H1 (cell line): Measurements from ENCODE around the gene C2orf42. TPM values are rescaled to one million over a fixed set of nuclear protein-coding genes. Genes with fewer than 3 reads are reported as not detected.
A peak's percentile ranks its signal among the peaks of the same experiment; 100 is the strongest.

Experiments used
- CTCF ChIA-PET: fragments of 300-600 bp; sonication (Branson Sonifier 250); formaldehyde crosslinking; loops from one replicate; lab custom pipeline; 2021; ENCODE audit not compliant: partially characterized antibody; lab: Charles Lee
- POLR2A ChIA-PET: fragments of 300-600 bp; sonication (Branson Sonifier 250); formaldehyde crosslinking; loops from one replicate; lab custom pipeline; 2021; ENCODE audit warnings: inconsistent platforms; ENCODE audit not compliant: partially characterized antibody; lab: Charles Lee
- DNase-seq, 2 experiments: peaks; one replicate each; pipeline versions ENCODE4 v3.0.0 to v3.0.0-alpha.2; 2010 to 2022; ENCODE audit warnings: low spot score in 2 of 2, low read depth in 1 of 2, mixed read lengths in 1 of 2
- FAIRE-seq: peaks from 2 replicates; lab custom pipeline; 2011; peaks lifted over from hg19 to GRCh38; lab: Jason Lieb, UNC
- H2AFZ ChIP-seq: 2 replicates; pipeline ENCODE4 v1.8.1; 2012; ENCODE audit warnings: low read length, inconsistent platforms
- H2AK5ac ChIP-seq: 2 replicates; pipeline ENCODE4 v1.6.1; 2013; ENCODE audit warnings: low read depth, low read length
- H2BK120ac ChIP-seq: replicated peaks from 2 replicates; pipeline ENCODE3; 2013; ENCODE audit warnings: low read depth, low read length, inconsistent platforms
- H2BK12ac ChIP-seq: 2 replicates; pipeline ENCODE4 v1.6.1; 2013; ENCODE audit warnings: low read depth, low read length
- H2BK15ac ChIP-seq: 2 replicates; pipeline ENCODE4 v1.6.1; 2013; ENCODE audit warnings: low read length
- H2BK20ac ChIP-seq: 2 replicates; pipeline ENCODE4 v1.6.1; 2013; ENCODE audit warnings: low read length
- H2BK5ac ChIP-seq: 2 replicates; pipeline ENCODE4 v1.6.1; 2013; ENCODE audit warnings: low read depth, low read length
- H3K14ac ChIP-seq: 2 replicates; pipeline ENCODE4 v1.6.1; 2013; ENCODE audit warnings: inconsistent platforms; ENCODE audit not compliant: insufficient read length
- H3K18ac ChIP-seq: 2 replicates; pipeline ENCODE4 v1.6.1; 2013; ENCODE audit warnings: low read length; ENCODE audit errors: extremely low read depth
- H3K23ac ChIP-seq: 2 replicates; pipeline ENCODE4 v1.6.1; 2013; ENCODE audit warnings: inconsistent platforms; ENCODE audit not compliant: insufficient read length
- H3K23me2 ChIP-seq: 2 replicates; pipeline ENCODE4 v1.6.1; 2013; ENCODE audit warnings: low read depth, low read length
- H3K27ac ChIP-seq: 2 replicates; pipeline ENCODE4 v1.6.1; 2011; ENCODE audit warnings: low read depth, low read length, inconsistent platforms
- H3K27me3 ChIP-seq, 4 experiments: replicated peaks in 1 of 4; 1 replicate in 1 of 4; 2 replicates in 3 of 4; pipeline versions ENCODE4 v1.6.1 to v1.8.1; 2011 to 2013; ENCODE audit warnings: low read length in 3 of 4, mild to moderate bottlenecking in 3 of 4, inconsistent platforms in 2 of 4, mixed read lengths in 2 of 4, moderate library complexity in 1 of 4; ENCODE audit not compliant: control insufficient read depth in 3 of 4, insufficient read depth in 3 of 4; ENCODE audit errors: extremely low read depth in 1 of 4
- H3K36me3 ChIP-seq, 4 experiments: 2 replicates each; pipeline versions ENCODE4 v1.6.1 to v1.8.1; 2011 to 2013; ENCODE audit warnings: mild to moderate bottlenecking in 4 of 4, low read length in 3 of 4, moderate library complexity in 2 of 4, control low read depth in 1 of 4, inconsistent platforms in 1 of 4; ENCODE audit not compliant: insufficient read depth in 4 of 4, control insufficient read depth in 2 of 4
- H3K4ac ChIP-seq: replicated peaks from 2 replicates; pipeline ENCODE3; 2013; ENCODE audit warnings: low read length, low read depth, mixed read lengths, inconsistent platforms; ENCODE audit not compliant: insufficient read length
- H3K4me1 ChIP-seq, 4 experiments: replicated peaks in 1 of 4; 1 replicate in 1 of 4; 2 replicates in 3 of 4; pipeline versions ENCODE4 v1.6.1 to v1.8.1; 2011 to 2013; ENCODE audit warnings: low read length in 3 of 4, inconsistent platforms in 2 of 4, mixed read lengths in 1 of 4; ENCODE audit not compliant: insufficient read depth in 4 of 4, control insufficient read depth in 3 of 4
- H3K4me2 ChIP-seq, 2 experiments: 2 replicates each; pipeline versions ENCODE4 v1.6.1 to v1.8.1; 2011 to 2013; ENCODE audit warnings: low read depth in 2 of 2, low read length in 2 of 2, control low read depth in 1 of 2, inconsistent platforms in 1 of 2, mild to moderate bottlenecking in 1 of 2; ENCODE audit not compliant: insufficient read depth in 1 of 2
- H3K4me3 ChIP-seq, 4 experiments: fragments of 200-600, 300-600 bp in 1 of 4; sonication (generic), shearing (Covaris generic), sonication (Bioruptor Twin) in 1 of 4; 2 replicates each; pipeline versions ENCODE4 v1.5.1 to v1.8.1; 2011 to 2016; ENCODE audit warnings: low read length in 4 of 4, low read depth in 3 of 4, control low read depth in 2 of 4, inconsistent platforms in 2 of 4, mild to moderate bottlenecking in 2 of 4, mixed read lengths in 1 of 4, moderate library complexity in 1 of 4; ENCODE audit not compliant: insufficient read depth in 2 of 4; ENCODE audit errors: extremely low read depth in 1 of 4
- H3K56ac ChIP-seq: replicated peaks from 2 replicates; pipeline ENCODE3; 2013; ENCODE audit warnings: low read depth, mild to moderate bottlenecking, mixed read lengths, low read length, inconsistent platforms; ENCODE audit not compliant: insufficient read length
- H3K79me1 ChIP-seq: 2 replicates; pipeline ENCODE4 v1.6.1; 2013; ENCODE audit warnings: low read depth, low read length, control low read depth
- H3K79me2 ChIP-seq, 2 experiments: 2 replicates each; pipeline versions ENCODE4 v1.6.1 to v1.8.1; 2012 to 2013; ENCODE audit warnings: low read length in 2 of 2, mild to moderate bottlenecking in 2 of 2, inconsistent platforms in 1 of 2; ENCODE audit not compliant: insufficient read depth in 2 of 2, control insufficient read depth in 1 of 2
- H3K9ac ChIP-seq, 4 experiments: replicated peaks in 1 of 4; 1 replicate in 1 of 4; 2 replicates in 3 of 4; pipeline versions ENCODE4 v1.6.1 to v1.8.1; 2011 to 2013; ENCODE audit warnings: low read depth in 3 of 4, low read length in 3 of 4, control low read depth in 2 of 4, mild to moderate bottlenecking in 2 of 4, moderate library complexity in 2 of 4, inconsistent platforms in 1 of 4; ENCODE audit errors: extremely low read depth in 1 of 4
- H3K9me3 ChIP-seq, 2 experiments: 2 replicates each; pipeline versions ENCODE4 v1.6.1 to v1.8.1; 2012 to 2013; ENCODE audit warnings: mild to moderate bottlenecking in 2 of 2, moderate library complexity in 2 of 2, control low read depth in 1 of 2, inconsistent platforms in 1 of 2, low read depth in 1 of 2, low read length in 1 of 2, mixed read lengths in 1 of 2; ENCODE audit not compliant: insufficient read depth in 2 of 2
- H4K20me1 ChIP-seq, 2 experiments: replicated peaks in 1 of 2; 2 replicates each; pipeline versions ENCODE3 to v1.8.1; 2011 to 2013; ENCODE audit warnings: inconsistent platforms in 2 of 2, low read length in 2 of 2, mild to moderate bottlenecking in 1 of 2; ENCODE audit not compliant: insufficient read depth in 2 of 2, control insufficient read depth in 1 of 2
- H4K5ac ChIP-seq: 2 replicates; pipeline ENCODE4 v1.6.1; 2013; ENCODE audit warnings: low read length, low read depth, mixed read lengths, inconsistent platforms; ENCODE audit not compliant: insufficient read length
- H4K8ac ChIP-seq: 2 replicates; pipeline ENCODE4 v1.8.0; 2013; ENCODE audit warnings: mild to moderate bottlenecking, moderate library complexity, low read length, inconsistent platforms; ENCODE audit not compliant: insufficient read depth; ENCODE audit errors: extremely low read depth
- H4K91ac ChIP-seq: replicated peaks from 2 replicates; pipeline ENCODE3; 2013; ENCODE audit warnings: low read length, mixed read lengths, inconsistent platforms; ENCODE audit not compliant: insufficient read length
- CHD1 ChIP-seq: IDR thresholded peaks from 2 replicates; pipeline ENCODE4 v1.6.1; 2012; ENCODE audit warnings: low read depth, low read length, improper control_type of control experiment
- CTCF ChIP-seq, 3 experiments: IDR thresholded peaks; 1 replicate in 2 of 3; 2 replicates in 1 of 3; pipeline versions ENCODE4 v1.5.1 to v1.6.1; 2011; ENCODE audit warnings: low read length in 3 of 3, mild to moderate bottlenecking in 3 of 3, inconsistent platforms in 2 of 3, low read depth in 1 of 3, moderate library complexity in 1 of 3; ENCODE audit not compliant: insufficient read depth in 1 of 3; ENCODE audit errors: control extremely low read depth in 1 of 3
- MAFK ChIP-seq: IDR thresholded peaks from 2 replicates; pipeline ENCODE4 v1.6.1; 2012; ENCODE audit warnings: low read depth, mild to moderate bottlenecking, improper control_type of control experiment, low read length
- MAX ChIP-seq: IDR thresholded peaks from 2 replicates; pipeline ENCODE4 v1.6.1; 2012; ENCODE audit warnings: inconsistent platforms
- SP2 ChIP-seq: IDR thresholded peaks from 2 replicates; pipeline ENCODE4 v1.6.1; 2012; ENCODE audit warnings: mild to moderate bottlenecking, low read length, inconsistent platforms
- USF2 ChIP-seq: IDR thresholded peaks from 2 replicates; pipeline ENCODE4 v1.6.1; 2011; ENCODE audit warnings: low read length, improper control_type of control experiment
- ZNF274 ChIP-seq: IDR thresholded peaks from 2 replicates; pipeline ENCODE4 v1.7.0; 2012; ENCODE audit warnings: low read length, borderline replicate concordance; ENCODE audit errors: extremely low read depth
- WGBS, 2 experiments: shearing (Covaris generic) in 1 of 2; methylation state at CpG; one replicate each; pipeline versions ENCODE4 v1.1.6 to v1.1.7; 2013 to 2015; ENCODE audit warnings: low lambda C conversion rate in 2 of 2, mixed read lengths in 2 of 2, inconsistent platforms in 1 of 2, low coverage in 1 of 2, missing lambda C conversion rate in 1 of 2; ENCODE audit not compliant: insufficient replicate concordance in 2 of 2, insufficient coverage in 1 of 2, insufficient read length in 1 of 2; ENCODE audit errors: extremely low coverage in 1 of 2, missing lambda C conversion rate in 1 of 2; 5-methylcytosine and 5-hydroxymethylcytosine counted together
- polyA plus RNA-seq, 7 experiments: library from polyadenylated mRNA; depleted of rRNA in 3 of 7; stranded (reverse) in 5 of 7; unstranded in 2 of 7; fragments of >200 nt in 5 of 7; fragments of 200-250 nt in 2 of 7; gene quantifications; 1 replicate in 5 of 7; 2 replicates in 1 of 7; 4 replicates in 1 of 7; pipeline versions ENCODE4 v1.2.1 to v1.2.3, GENCODE V29; 2011 to 2013; ENCODE audit warnings: missing spikeins in 2 of 7, mixed read lengths in 2 of 7
- total RNA-seq: library from RNA; stranded (reverse); fragmentation: NEBNext Ultra II Directional; extraction: Animal tissue kit (Norgen Biotek cat#: 25700); gene quantifications from 2 replicates; pipeline ENCODE4 v1.2.1, GENCODE V29; 2021

C2orf42 gene
- total and polyA plus RNA-seq, 2 of the 8 experiments (the other 6 are each of a cell fraction or from before 2014, with no cell fraction given), result 3.9 to 10.7 TPM

GRCh38 chr2:70133491-70134322, 57.1 kb downstream of the C2orf42 start:
- H3K79me2 ChIP-seq, result no peaks in the 10 kb centered on the region
- CTCF ChIA-PET, result interaction anchor here (0.6 to 1.3 kb wide), 4 partner anchors 17 to 63 kb away, joined by 3 to 5 read pairs (median 3); no protein-coding TSS in a partner anchor
- DNase-seq (no peak), FAIRE-seq (no peak)
- no peak overlapping the region for H4K8ac ChIP-seq
- no peak overlapping the region for H3K9ac ChIP-seq
- no peaks in the 10 kb centered on the region for H3K27me3 ChIP-seq
- H3K23ac ChIP-seq, result no peak overlapping the region
- no peak overlapping the region for H3K27ac ChIP-seq
- 94% methylated on average over 10 of the region's 10 CpGs; no CpG with 5 or more reads in 1 of the 2 experiments for WGBS, 2 experiments
- no peak overlapping the region for H3K14ac ChIP-seq
- H3K4me3 ChIP-seq, result no peak overlapping the region
- no peaks in the 10 kb centered on the region for H3K36me3 ChIP-seq
- H3K4me2 ChIP-seq, result no peak overlapping the region
- H2BK120ac ChIP-seq, result no peak overlapping the region
- no peaks in the 10 kb centered on the region for H3K9me3 ChIP-seq
- no peaks in the 10 kb centered on the region for H3K79me1 ChIP-seq
- no peak overlapping the region for H2AFZ ChIP-seq
- no peak overlapping the region for H4K5ac ChIP-seq
- H3K56ac ChIP-seq, result no peak overlapping the region
- H2AK5ac ChIP-seq, result no peak overlapping the region
- H4K20me1 ChIP-seq, result no peaks in the 10 kb centered on the region
- H2BK20ac ChIP-seq, result peak overlapping the region; percentile 22; the same call in 1 of the 2 replicates
- peak overlapping the region; percentile 15 for H4K91ac ChIP-seq
- no peak overlapping the region for H2BK15ac ChIP-seq
- H2BK12ac ChIP-seq, result peak overlapping the region; percentile 53; the same call in 1 of the 2 replicates
- POLR2A ChIA-PET, result interaction anchor here (1.4 to 51.3 kb wide), 6 partner anchors 9 to 219 kb away, joined by 3 to 1553 read pairs (median 24); partner anchors contain the start of gene PCBP1
- H2BK5ac ChIP-seq, result no peak overlapping the region
- H3K18ac ChIP-seq, result no peak overlapping the region; the same call in 1 of the 2 replicates
- H3K23me2 ChIP-seq, result no peaks in the 10 kb centered on the region
- no peak overlapping the region for H3K4ac ChIP-seq
- peaks cover 2 to 12% (median 8%) of the 10 kb centered on the region in 4 experiments; a peak in 5 of 7 replicates for H3K4me1 ChIP-seq
- TF ChIP-seq SP2 (no peak), MAFK (no peak), CTCF (IDR thresholded peaks at IDR 0.05; ENCODE audit: control extremely low read depth in 1 of 3, insufficient read depth in 1 of 3, low read depth in 1 of 3, low read length in 3 of 3) (no peak), ZNF274 (no peak), USF2 (no peak), MAX (no peak), CHD1 (no peak)
